Suppressor macrophage treated with lipopolysaccharide for 4 hours (primary cell): ENCODE results near the gene PRKCB.
A peak's percentile ranks its signal among the peaks of the same experiment; 100 is the strongest.

ENCODE experiments used
- DNase-seq: peaks from one replicate; pipeline ENCODE4 v3.0.0-alpha.2; 2020

PRKCB gene

GRCh38 chr16:24052329-24053098 is 216.7 kb downstream of the PRKCB start:
- no peak for DNase-seq

- no peak for DNase-seq
Observed at GRCh38 chr16:24053099-24053946, 217.5 kb downstream of the PRKCB start.

GRCh38 chr16:24054741-24055491 is 219.1 kb downstream of the PRKCB start:
- no peak for DNase-seq

- no peak for DNase-seq
Observed at GRCh38 chr16:24062270-24062817, 226.6 kb downstream of the PRKCB start.

- DNase-seq = no peak
Observed at GRCh38 chr16:24069036-24069590, 233.3 kb downstream of the PRKCB start.

GRCh38 chr16:24070851-24071250 is 235.1 kb downstream of the PRKCB start:
- DNase-seq = peak; percentile 52

GRCh38 chr16:24071666-24072360 is 236.0 kb downstream of the PRKCB start:
- no peak for DNase-seq

- DNase-seq = no peak
Observed at GRCh38 chr16:24073321-24073720, 237.5 kb downstream of the PRKCB start.

- DNase-seq = no peak
Observed at GRCh38 chr16:24074574-24074973, 238.8 kb downstream of the PRKCB start.

GRCh38 chr16:24075302-24075701 is 239.5 kb downstream of the PRKCB start:
- no peak for DNase-seq

- no peak for DNase-seq
Observed at GRCh38 chr16:24075931-24076716, 240.3 kb downstream of the PRKCB start.

- DNase-seq = no peak
Observed at GRCh38 chr16:24077292-24077691, 241.5 kb downstream of the PRKCB start.

GRCh38 chr16:24077966-24078365 is 242.2 kb downstream of the PRKCB start:
- DNase-seq = no peak

GRCh38 chr16:24085666-24086065 is 249.9 kb downstream of the PRKCB start:
- no peak for DNase-seq

- no peak for DNase-seq
Observed at GRCh38 chr16:24087891-24088410, 252.2 kb downstream of the PRKCB start.

GRCh38 chr16:24088767-24089166 is 253.0 kb downstream of the PRKCB start:
- no peak for DNase-seq

- no peak for DNase-seq
Observed at GRCh38 chr16:24091125-24091524, 255.3 kb downstream of the PRKCB start.

- no peak for DNase-seq
Observed at GRCh38 chr16:24093049-24093448, 257.3 kb downstream of the PRKCB start.

GRCh38 chr16:24094660-24095059 is 258.9 kb downstream of the PRKCB start:
- DNase-seq = no peak

- DNase-seq = no peak
Observed at GRCh38 chr16:24098896-24099295, 263.1 kb downstream of the PRKCB start.

GRCh38 chr16:24101431-24101830 is 265.6 kb downstream of the PRKCB start:
- DNase-seq = no peak
